GM12864 (cell line): ENCODE results near the gene RGL2.
"Not testable (repeated sequence)": the region's sequence is repeated elsewhere in the genome, so short reads cannot be mapped to it uniquely, and the experiment has no call there.

ENCODE experiments used
- DNase-seq: peaks from one replicate; pipeline ENCODE4 v3.0.0-alpha.2; 2011; ENCODE audit warnings: low read depth
- H3K4me3 ChIP-seq: 2 replicates; pipeline ENCODE4 v1.5.1; 2011; ENCODE audit warnings: mild to moderate bottlenecking, low read depth, low read length, control low read depth
- CTCF ChIP-seq: IDR thresholded peaks from 2 replicates; pipeline ENCODE4 v1.5.1; 2011; ENCODE audit warnings: low read depth, mild to moderate bottlenecking, moderate library complexity, low read length, control low read depth, inconsistent platforms; ENCODE audit errors: missing control alignments

The RGL2 gene

GRCh38 chr6:33264015-33264414 is 34.7 kb downstream of the RGL2 start:
- no peak overlapping the region for H3K4me3 ChIP-seq
- TF ChIP-seq CTCF: no peak
- DNase-seq: no peak

GRCh38 chr6:33262490-33262889 is 36.3 kb downstream of the RGL2 start:
- H3K4me3 ChIP-seq, DNase-seq: not testable (repeated sequence)

- H3K4me3 ChIP-seq: no peak overlapping the region
- no peak for TF ChIP-seq CTCF
- no peak for DNase-seq
Observed at GRCh38 chr6:33259032-33259431, 39.7 kb downstream of the RGL2 start.

GRCh38 chr6:33254591-33254990 is 44.2 kb downstream of the RGL2 start:
- no peak for TF ChIP-seq CTCF
- H3K4me3 ChIP-seq: no peak overlapping the region
- DNase-seq: no peak

- no peak for TF ChIP-seq CTCF
- DNase-seq: no peak
- H3K4me3 ChIP-seq: no peak overlapping the region
Observed at GRCh38 chr6:33252759-33253158, 46.0 kb downstream of the RGL2 start.

- H3K4me3 ChIP-seq: no peak overlapping the region
- TF ChIP-seq CTCF: no peak
- DNase-seq: no peak
Observed at GRCh38 chr6:33251395-33252012, 47.2 kb downstream of the RGL2 start.

GRCh38 chr6:33250731-33251130 is 48.0 kb downstream of the RGL2 start:
- TF ChIP-seq CTCF: no peak
- no peak for DNase-seq
- H3K4me3 ChIP-seq: no peak overlapping the region
